Stimulated activated CD4-positive, alpha-beta T cell treated with anti-CD3 and anti-CD28 coated beads, Interleukin-2, amount 100 ng/mL, for 4 hours (primary cell): ENCODE measurements around the gene MRGPRF.
"Not testable (repeated sequence)": the region's sequence is repeated elsewhere in the genome, so short reads cannot be mapped to it uniquely, and the experiment has no call there.

Experiments
- DNase-seq: peaks from one replicate; pipeline ENCODE4 v3.0.0-alpha.2; 2020; ENCODE audit warnings: low read depth

MRGPRF gene

DNA sequence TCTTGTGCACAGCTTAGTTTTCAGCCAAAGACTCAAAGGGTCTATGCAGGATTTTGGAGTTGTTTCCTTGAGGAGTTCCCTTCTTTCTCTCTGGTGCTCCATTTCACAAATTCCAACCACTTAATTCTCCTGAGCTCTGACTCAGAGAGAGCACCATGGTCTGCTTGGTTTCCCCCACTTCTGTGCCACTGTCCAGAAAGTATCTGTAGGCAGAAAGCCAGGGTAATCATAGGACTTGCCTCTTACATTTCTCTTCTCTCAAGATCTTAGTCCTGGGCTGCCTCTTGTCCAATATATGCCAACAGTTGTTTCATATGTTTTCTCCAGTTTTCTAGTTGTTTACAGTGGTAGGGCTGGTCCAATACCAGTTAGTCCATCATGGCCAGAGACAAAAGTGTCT, 25.8 kb downstream of the MRGPRF start:
- no peak for DNase-seq

DNA sequence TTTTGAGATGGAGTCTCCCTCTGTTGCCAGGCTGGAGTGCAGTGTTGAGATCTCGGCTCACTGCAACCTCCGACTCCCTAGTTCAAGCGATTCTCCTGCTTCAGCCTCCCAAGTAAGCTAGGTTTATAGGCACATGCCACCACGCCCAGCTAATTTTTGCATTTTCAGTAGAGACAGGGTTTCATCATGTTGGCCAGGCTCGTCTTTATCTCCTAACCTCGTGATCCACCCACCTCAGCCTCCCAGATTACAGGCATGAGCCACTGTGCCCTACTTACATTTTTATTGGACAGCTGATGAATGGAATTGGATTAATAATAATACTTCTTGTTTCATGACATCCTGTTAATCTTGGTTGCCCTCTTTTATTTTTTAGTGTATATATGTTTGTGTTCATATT, 29.2 kb downstream of the MRGPRF start:
- DNase-seq: no peak

DNA sequence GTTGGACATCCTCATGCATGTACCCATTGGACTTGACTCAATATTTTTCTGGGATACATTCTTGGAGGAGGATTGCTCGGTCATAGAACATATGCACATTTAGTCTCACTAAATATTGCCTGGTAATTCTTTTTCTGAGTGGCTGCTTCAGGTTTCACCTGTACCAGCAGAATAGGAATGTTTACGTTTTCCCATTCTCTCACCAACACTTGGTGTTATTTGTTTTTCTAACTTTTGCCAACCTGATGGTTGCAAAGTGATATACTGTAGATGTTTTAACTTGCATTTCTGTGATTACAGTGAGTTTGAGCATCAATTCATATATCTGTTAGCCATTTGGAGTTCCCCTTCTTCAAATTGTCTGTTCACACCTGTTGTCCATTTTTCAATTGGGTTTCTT, 30.9 kb downstream of the MRGPRF start:
- DNase-seq: no peak

DNA sequence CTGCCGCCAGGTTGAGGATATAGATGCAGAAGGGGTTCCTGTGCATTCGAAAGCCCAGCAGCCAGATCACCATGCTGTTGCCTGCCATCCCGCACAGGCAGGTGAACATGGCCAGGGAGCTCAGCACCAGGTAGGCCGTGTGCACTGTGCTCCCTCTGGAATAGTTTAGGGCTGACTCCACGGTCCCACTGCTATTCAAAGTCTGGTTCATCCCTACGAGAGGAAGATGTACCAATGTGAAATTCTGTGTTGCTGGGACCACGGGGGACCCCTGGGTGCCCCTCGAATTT, 32.3 kb downstream of the MRGPRF start, which contains the start of gene MRGPRD:
Gene MRGPRD (minus strand): TSS at position 211 of the 290 bp plus-strand sequence. CDS start 0 bp downstream, at position 211.
- no peak for DNase-seq

DNA sequence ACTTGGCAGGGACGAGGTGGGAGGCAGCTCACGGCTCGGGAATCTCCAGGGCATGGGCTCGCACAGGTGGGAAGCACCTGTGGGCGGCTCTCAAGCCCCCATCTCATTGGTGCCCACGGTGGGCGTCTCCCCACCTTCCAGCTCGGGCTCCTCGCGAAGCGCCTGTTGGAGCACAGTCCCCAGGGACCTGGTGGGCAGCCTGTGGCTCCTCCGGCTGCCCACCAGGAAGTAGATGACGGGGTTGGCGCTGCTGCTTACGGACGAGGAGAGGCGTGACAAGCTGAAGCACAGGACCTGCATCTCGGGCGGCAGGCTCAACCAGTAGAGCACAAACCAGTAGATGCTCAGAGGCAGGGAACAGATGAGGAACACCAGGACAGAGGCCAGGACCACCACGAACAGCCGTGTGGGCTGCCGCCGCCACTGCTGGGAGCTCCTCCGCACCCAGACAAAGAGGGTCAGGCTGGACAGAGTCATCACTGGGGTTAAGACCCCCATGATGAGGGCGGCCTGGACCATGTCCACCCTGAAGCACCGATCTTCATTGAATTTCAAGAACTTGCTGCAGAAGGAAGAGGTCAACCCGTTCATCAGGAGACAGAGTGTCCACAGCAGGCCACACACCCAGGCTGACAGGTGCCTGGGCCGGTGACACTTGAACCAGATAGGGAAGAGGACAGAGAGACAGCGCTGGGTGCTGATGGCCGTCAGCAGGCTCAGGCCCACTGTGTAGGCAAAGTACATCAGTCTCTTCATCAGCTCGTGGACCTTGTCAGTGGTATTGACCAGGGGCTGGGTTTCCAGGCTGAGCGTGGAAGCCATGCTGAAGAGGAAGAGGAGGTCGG, 32.9 kb downstream of the MRGPRF start:
- DNase-seq: no peak

DNA sequence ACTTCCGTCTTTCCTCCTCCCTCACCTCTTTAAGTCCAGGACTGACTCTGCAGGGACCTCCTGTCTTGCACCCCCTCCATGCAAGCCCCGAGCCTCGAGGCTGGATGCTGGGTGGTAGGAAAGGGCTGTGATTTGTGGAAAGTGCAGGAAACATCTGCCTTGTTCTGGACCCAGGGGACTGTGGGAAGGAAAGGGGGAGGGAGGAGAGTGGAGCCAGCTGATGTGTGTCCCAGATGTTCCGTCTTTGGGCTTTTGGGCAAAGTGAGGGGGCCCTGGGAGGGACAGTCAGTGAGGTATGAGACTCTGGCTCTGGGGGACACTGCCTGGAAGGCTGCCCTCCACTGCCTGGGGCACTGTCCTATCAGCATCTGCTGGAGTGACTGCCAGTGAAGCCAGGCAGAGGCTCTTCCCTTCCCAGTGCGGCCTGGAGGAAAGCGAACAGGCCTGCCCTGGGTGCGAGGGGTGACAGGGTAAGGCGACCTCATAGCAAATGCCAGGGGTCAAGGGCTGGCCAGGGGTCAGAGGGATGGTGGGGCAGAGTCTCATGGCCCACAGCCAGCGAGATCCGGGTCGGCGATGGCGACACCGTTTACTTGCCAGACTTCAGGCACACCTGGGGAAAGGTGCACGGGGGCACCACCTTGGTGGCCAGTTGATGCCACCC, 34.0 kb downstream of the MRGPRF start:
- DNase-seq: no peak

DNA sequence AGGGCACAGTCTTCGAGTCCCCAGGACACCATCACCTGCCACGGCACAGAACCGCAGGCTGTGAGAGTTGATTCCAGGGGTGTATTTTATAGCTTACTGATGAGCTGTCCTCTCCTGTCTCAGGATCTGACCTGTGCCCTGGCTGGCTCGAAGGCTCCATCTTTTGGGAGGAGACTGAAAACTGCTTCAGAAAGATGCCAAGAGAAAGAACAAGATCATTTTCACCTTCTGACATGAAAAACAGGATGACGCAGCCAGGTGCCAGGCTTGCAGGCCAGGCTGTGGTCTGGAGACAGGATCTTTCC, 34.5 kb downstream of the MRGPRF start:
- DNase-seq: no peak

DNA sequence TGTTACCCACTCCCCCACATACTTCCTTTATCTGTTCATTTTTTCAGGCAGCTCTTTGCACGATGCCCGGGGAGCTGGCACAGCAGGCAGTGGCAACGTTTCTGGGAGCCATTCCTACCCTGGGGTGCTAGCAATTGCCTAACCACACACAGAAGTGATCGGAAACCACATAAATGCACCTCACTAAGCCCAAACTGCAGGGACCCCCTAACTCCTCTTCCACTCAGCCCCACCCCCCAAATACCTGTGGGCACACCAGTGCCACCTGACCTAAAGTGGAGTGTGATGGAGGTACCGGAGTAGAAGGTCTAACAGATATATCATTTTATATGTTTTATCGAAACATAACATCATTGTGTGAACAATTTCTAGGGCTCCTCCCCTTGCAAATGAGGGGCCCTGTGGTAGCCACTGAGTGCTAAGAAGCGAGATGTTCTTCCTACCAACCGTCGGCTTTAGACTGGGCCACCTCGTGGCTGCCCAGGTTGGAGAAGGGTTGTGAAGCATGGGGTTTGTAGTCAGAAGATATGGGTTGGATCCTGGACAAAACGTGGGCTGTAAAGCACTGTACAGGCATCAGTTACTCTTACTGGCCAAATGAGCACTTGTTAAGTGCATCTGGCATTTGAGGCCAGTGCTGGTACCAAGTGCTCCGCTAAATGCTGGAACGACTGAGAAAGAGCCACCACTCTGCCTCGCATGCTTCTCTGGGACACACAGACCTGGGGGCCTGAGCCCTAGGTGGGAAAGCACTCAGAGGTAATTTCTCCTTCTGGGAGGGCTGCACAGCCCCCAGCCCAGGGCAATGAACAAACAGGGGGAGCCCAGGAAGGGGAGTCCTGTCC, 35.0 kb downstream of the MRGPRF start:
- DNase-seq: no peak

DNA sequence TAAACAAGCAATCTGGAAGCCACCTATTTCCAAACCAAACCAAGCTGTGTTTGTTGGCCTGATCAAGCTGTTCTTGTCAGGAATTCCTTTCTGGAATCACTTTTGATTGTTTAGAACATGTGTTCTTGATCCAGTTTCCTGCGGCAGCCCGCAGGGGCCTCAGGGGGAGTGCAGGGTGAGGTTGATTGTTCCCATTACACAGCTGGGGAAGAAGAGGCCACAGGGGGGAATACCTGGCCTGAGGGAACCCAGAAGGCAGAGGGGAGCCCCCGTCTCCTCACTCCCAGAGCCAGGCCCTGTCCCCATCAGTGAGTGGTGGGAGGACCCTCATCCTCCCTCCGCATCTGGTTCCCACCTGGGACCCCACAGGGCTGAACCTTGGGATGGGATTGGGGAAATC, 36.5 kb downstream of the MRGPRF start:
- no peak for DNase-seq

DNA sequence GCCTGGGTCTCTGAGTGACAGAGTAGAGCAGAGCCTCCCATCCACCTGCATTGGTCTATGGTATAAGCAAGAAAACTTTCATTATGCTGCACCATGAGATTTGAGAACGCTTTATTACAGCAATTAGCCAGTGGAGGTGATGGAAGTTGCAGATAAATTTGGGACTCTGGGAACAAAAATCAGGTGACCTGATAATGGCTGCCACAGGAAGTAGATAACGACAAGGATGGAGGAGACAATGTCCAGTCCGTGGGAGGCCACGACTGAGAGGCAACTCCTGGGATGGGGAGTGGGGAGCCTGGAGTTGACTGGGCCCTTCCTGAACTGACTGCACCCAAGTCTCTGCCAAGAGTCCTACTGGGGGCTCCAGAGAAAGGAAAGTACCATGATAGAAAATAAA, 37.0 kb downstream of the MRGPRF start:
- DNase-seq: no peak

DNA sequence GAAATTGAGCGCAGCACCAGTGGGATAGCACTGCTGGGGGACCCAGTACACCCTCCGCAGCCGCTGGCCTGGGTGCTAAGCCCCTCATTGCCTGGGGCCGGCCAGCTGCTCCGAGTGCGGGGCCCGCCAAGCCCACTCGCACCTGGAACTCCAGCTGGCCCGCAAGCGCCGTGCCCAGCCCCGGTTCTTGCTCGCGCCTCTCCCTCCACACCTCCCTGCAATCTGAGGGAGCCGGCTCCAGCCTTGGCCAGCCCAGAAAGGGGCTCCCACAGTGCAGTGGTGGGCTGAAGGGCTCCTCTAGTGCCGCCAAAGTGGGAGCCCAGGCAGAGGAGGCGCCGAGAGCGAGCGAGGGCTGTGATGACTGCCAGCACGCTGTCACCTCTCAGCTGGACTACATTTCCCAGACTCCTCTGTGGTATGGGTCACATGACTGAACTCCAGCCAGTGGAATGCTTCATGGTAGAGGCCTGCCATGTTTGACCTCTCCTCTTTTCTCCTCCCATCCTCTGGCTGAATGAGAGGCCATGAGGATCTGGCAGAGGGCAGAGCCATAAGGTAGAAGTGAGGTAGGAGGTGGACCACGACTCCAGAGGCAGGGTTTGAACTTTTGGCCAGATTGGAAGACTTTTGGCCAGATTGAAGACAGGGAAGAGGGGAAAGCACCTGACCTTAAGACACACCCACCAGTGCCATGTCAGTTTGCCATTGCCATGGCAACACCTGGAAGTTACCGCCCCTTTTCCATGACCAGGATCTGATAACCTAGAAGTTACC, 38.4 kb downstream of the MRGPRF start:
- DNase-seq: no peak

DNA sequence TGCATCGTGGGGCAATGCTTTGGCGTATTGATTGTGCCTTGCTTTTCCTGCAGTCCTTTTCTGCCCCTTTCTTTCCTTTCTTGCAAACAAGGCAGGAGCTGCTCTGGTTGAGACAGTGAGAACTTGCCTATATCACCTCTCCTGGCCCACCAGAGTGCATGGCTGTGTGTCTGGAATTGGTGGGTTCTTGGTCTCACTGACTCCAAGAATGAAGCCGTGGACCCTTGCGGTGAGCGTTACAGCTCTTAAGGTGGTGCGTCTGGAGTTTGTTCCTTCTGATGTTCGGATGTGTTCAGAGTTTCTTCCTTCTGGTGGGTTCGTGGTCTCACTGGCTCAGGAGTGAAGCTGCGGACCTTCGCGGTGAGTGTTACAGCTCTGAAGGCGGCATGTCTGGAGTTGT, 39.3 kb downstream of the MRGPRF start:
- DNase-seq: not testable (repeated sequence)

DNA sequence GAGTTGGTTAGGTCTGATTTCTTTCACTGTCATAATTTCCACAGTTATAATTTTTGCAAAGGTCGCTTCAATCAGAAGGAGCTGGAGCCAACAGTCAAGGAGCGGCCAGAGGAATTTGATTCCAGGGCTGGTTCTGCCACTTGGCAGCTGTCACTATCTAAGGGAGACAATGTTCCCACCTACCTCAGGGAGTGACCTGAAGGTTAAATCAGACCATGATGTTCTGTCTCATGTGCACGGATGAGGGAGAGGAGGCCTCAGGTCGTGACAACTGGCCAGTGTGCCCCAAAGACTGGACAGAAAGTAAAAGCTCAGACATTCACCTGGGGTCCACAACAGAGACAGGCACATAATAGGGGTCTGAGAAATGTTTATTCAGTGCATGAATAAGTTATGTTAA, 39.8 kb downstream of the MRGPRF start:
- no peak for DNase-seq

DNA sequence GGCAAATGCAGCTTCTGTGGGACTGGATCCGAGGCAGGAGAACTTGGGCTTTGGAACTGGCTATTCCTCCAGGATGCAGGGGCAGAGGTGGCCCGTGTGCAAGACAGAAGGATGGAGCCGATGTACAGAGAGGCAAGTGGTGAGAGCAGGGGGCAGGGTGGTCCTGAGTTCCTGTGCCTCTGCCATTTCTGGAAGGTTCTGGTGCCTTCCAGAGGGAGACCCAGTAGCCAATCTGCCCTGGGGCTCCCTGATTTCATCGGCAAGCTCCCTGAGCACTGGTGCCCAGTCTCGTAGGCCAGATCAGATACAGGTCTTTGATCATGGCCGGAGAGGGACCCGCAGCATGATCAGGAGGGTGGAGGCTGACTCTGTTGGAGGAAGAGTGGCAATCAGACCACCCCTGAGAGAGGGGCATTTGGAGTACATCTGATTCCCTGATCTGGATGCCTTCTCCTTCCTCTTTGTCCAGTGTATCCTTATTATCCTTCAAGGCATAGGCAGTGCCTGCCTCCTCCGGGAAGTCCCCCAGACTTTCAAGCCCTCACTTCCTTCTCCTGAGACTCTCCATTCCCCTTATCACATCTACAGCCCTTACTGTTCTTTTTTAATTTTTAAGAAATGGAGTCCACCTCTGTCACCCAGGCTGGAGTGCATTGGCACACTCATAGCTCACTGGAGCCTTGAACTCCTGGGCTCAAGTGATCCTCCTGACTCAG, 42.0 kb downstream of the MRGPRF start:
- DNase-seq: no peak

DNA sequence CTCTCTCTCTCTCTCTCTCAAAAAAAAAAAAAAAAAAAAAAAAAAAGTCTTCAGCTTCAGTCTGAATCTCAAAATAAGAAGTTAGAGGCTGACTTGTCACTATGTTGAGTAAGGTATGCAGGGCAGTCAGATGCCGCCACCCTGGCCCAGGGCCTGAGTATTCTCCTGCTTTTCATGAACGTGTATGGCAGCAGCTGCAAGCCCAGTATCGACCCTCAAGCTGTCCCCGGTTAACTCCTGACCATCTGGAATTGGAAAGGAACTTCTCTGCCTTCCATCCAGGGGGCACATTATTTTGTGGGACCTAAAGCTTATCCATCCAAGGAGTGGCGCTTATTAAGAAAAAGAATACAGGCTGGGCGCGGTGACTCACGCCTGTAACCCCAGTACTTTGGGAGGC, 43.7 kb downstream of the MRGPRF start:
- no peak for DNase-seq

DNA sequence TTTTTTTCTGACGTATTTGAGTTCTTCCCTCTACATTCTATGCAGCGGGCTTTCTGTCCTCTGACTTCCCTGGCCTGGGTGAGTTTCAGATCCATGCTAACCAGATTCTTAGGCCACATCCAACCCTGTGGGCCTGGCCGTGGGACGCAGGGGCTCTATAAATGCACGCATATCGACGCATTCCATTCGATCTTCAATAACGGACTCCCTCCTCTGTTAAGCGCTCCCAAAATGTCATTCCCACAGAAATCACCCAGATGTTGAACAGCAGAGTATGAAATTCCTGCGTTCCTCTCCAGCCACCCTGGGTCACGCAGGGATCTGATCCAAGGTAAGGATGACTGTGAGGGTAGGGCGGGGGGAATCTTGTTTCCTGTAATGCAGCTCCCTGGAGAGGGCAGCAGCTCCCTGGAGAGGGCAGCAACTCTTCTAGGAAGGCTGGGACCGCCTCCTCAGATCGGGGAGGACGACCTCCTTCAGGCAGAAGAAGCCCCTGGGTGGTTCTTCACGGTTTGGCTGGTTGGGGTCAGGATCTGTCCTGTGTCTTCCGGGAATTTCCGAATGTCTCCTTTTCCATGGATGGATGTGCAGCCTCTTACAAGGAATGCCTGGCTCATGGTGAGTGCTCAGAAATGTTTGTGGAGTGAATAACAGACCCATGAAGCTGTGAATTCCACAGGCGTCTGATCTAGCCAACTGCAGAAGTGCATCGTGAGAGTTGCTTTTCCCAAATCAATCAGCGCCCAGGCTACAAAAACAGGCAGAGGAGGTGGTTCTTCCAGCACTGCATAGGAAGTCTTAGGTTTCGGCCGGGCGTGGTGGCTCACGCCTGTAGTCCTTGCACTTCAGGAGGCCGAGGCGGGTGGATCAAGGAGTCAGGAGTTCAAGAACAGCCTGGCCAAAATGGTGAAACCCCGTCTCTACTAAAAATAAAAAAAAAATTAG, 44.5 kb downstream of the MRGPRF start:
- DNase-seq: no peak

DNA sequence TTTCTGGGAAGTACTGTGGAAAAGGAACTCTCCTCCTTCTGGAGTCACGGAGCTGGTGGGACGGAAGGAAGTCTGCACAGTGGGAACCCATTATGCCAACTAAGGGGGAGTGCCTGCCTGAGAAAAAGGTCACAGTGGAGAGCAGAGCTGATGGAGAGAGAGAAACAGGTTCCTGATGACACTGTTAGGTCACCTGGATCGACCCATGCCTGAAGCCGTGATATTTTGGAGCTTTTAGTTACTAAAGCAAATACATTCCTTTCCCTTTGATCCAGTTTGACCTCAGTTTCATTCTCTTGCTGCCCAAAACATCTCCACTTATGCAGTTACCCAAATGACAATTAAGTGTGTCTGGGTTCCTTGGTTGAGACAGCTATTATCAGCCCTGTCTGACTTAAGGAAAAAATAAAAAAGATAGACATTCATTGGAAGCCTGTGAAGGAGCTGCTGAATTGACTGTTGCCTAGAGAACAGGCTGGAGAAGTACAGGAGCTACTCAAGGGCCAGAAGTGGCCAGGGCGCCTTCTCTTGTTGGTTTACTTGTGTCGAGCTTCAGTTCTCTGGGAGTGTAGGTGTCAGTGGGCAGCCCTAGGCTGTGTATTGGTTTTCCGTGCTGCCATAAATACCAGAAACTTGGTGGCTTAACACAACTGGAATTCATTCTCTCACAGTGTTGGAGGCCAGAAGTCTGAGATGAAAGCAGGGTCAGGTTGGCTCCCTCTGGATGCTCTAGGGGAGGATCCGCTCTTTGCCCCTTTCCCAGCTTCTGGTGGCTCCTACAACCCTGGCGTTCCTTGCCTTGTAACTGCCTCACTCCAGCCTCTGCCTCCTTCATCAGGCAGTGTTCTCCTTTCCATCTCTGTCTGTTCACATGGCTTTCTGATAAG, 45.9 kb downstream of the MRGPRF start:
- DNase-seq: no peak

DNA sequence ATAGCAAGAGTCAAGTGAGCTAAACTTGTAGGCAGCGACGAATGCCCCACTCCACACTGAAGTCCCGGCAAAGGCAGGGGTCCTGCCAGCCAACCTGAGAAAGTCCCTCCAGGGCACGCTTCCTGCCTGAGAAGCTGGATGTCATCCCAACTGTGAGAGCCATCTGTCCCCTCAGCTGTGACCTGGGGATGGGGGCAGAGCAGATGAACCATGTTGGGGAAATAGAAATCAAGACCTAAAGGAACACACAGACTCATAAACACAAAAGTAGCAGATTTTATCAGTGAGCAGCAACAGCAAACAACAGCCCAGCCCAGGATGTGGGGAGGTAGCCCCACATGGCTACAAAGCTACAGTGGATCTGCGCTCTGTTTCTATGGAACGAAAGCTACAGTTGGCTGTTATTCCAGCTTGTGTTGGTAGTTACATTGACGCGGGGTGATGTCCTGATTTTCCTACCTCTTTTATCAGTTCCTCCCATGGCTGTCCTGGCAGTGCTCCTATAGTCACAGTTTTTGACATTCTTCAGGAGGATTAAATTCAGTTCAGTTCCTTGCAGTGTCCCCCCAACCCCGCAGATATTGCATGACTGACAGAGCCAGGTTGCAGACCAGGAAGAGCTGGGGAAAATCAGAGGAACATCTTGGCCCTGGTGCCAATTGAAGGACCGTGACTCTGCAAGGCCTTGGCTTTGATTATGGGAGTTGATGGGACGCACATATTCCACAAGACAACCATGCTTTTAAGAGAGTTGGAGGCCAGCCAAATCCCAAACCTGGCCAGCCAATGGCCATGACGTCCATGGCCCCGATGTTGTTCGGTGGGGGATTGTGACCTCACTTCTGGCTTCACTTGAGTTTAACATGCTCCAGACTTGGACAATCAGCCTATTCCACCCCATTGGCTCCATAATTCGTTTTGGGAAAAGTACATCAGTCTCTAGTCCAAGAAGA, 46.9 kb downstream of the MRGPRF start:
- no peak for DNase-seq
